ES-I3 (cell line): ENCODE data around the gene MATK.
"Not testable (repeated sequence)": the region's sequence is repeated elsewhere in the genome, so short reads cannot be mapped to it uniquely, and the experiment has no call there.

Experiments used
- H3K36me3 ChIP-seq: 2 replicates; pipeline ENCODE4 v1.6.1; 2013; ENCODE audit warnings: mild to moderate bottlenecking, low read length, control low read depth, moderate library complexity; ENCODE audit not compliant: insufficient read depth
- H3K4me1 ChIP-seq: 2 replicates; pipeline ENCODE4 v1.6.1; 2013; ENCODE audit warnings: mild to moderate bottlenecking, control low read depth, low read length; ENCODE audit not compliant: insufficient read depth
- H3K9ac ChIP-seq: 2 replicates; pipeline ENCODE4 v1.6.1; 2013; ENCODE audit warnings: low read depth, mild to moderate bottlenecking, low read length, moderate library complexity
- H3K9me3 ChIP-seq: 2 replicates; pipeline ENCODE4 v1.6.1; 2013; ENCODE audit warnings: mild to moderate bottlenecking, low read length, moderate library complexity; ENCODE audit not compliant: control insufficient read depth, insufficient read depth

Gene MATK

DNA sequence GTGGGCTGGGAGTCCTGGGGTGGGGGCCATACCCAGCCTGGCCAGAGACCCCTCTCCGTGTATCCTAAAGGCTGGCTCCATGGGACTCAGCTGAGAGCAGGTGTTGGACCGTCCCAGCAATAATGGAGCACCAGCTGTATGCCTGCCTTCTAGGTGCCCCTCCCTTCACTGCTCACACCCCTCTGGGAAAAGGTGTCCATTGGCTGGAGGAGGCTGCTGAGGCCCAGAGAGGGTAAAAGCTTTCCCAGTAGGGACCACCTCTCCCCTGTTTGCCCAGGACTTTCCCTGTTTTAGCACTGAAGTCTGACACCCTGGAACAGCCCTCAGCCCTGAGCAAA is 10.8 kb downstream of the MATK start:
- no peaks in the 10 kb centered on the region for H3K4me1 ChIP-seq
- H3K9ac ChIP-seq, result no peak overlapping the region
- H3K9me3 ChIP-seq, result no peaks in the 10 kb centered on the region
- H3K36me3 ChIP-seq, result no peaks in the 10 kb centered on the region

DNA sequence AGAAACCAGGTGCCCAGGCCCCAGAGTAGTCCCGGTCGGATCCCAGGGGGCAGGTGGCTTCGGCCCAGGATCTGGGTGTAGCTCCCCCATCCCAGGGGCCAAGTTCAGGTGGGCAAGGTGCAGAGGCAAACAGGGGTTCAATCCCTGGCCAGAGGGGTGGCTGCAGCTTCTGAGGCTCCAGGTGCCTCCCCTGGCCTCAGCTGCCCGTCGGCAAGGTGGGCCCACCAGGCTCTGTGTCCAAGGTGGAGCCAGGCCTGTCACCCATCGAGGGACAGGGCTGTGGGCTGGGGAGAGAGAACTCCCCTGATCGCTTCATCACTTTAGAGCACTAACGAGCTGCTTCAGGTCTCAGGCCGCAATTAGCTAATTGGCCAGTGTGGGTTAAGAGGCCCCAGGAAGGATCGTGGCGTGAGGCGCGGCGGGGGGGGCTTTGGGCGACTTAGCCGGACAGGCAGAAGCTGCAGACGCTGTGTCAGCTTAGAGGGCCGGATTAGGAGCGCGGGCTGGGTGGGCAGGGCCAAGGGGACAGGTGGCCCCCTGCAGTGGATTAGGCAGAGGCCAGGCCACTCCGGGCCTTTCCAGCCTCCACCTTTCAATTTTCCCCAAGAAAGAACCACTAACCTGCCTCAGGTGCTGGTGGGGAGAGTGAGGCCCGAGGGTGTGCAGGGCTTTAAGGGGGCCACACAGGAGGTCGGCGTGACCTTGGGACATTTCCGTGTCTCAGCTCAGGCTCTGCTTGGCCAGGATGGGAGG is 11.4 kb downstream of the MATK start:
- Histone ChIP-seq H3K9me3 (no peaks in the 10 kb centered on the region), H3K36me3 (no peaks in the 10 kb centered on the region), H3K9ac (no peak overlapping the region), H3K4me1 (no peaks in the 10 kb centered on the region)

DNA sequence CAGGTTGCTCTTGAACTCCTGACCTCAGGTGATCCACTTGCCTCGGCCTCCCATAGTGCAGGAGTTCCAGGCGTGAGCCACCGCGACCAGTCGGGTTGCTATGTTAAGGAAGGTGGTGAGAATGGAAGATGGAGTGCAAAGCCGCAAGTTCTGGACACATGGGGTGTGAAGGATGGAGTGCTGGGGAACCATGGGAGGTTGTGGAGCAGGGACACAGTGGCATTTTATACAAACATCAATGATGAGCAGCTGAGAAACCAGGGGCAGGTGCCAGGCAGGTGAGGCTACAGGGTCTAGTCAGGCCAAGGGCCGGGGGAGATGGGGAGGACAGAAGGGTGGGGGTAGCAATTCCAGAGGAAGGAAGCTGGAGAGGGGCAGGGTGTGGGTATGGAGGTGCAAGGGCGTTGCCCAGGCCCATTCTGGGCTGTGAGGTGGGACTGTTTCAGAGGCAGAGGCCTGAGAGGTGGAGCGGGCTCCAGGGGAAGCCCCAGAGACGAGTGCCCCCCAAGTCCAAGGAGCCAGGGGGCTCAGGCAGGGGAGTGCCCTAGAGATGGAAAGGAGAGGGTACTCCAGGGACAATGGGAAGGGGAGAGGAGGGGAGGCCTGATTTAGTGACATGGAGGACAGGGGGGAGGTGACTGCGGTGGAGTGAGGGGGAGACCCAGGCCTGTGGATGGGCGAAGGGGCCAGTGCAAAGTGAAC is 12.2 kb downstream of the MATK start:
- Histone ChIP-seq H3K4me1 (no peaks in the 10 kb centered on the region), H3K9ac (no peak overlapping the region), H3K36me3 (no peaks in the 10 kb centered on the region), H3K9me3 (no peaks in the 10 kb centered on the region)

DNA sequence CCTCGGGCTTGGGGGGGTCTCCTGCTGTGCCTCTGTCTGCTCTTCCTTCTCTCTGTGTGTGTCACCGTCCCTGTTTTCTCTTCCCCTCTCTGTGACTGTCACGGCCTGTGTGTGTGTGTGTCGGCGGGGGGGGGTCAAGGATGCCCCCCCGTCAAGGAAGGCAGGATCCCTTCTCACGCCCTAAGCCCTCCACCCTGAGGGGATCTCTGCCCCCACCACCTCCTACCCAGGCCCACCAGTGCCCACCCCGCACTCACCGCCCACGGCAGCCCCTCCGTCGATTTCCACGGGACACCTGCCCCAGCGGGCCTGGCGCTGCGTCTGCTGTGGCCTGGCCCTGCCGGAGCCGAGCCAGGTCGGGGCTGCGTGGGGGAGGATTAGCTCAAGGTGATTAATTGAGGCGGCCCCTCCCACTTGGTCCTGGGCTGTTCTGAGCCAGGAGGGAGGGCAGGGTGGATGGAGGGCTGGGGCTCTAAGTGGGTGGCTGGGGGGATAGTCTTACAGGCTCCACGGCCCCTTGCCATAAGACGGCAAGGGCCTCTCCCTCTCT is 14.2 kb downstream of the MATK start, which contains the start of gene RAX2:
RAX2 (minus strand) TSS at position 323 of the 550 bp plus-strand sequence. CDS start 486 bp downstream, outside the sequence.
- Histone ChIP-seq H3K4me1 (no peaks in the 10 kb centered on the region), H3K9me3 (no peaks in the 10 kb centered on the region), H3K9ac (no peak within 1 kb of the TSS), H3K36me3 (no peaks in the 10 kb centered on the region)

DNA sequence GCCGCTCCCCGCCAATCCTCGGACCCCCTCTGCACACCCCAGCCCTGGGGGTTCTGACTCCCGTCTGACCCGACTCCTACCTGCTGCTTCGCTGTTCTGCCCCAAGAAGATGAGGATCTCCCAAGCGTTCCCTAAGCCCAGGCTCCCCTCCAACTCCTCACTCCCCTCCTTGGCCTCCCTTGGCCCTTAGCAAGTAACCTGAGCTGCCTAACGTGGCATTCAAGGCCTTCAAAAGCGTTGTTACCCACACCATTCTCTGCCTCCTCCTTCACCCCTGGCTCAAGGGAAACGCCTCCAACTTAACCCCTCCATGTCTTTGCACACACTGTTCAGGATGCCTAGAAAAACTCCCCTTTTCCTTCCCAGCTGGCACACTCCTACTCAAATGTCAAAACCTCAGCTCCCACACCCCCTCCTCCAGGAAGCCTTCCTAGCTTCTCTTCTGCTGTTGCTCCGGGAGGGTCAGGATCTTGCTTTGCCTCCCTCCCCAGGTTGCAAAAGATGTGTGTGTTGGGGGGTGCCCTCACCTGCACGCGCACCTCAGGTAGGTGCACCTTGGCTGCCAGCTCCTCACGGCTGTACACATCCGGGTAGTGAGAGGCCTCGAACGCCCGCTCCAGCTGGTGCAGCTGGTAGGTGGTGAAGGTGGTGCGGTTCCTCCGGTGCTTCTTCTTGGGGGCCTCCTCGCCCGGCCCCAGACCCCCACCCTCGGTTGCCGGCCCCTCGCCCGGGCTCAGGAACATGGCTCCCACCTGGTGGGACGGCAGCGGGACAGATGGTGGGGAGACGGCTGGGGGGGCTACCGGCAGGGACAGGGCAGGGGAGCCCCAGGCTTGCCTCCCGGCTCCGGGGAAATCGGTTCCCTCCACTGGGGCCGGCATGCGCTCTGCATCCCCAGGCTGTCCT is 14.9 kb downstream of the MATK start:
- Histone ChIP-seq H3K36me3 (no peaks in the 10 kb centered on the region), H3K9ac (no peak overlapping the region), H3K4me1 (no peaks in the 10 kb centered on the region), H3K9me3 (no peaks in the 10 kb centered on the region)

DNA sequence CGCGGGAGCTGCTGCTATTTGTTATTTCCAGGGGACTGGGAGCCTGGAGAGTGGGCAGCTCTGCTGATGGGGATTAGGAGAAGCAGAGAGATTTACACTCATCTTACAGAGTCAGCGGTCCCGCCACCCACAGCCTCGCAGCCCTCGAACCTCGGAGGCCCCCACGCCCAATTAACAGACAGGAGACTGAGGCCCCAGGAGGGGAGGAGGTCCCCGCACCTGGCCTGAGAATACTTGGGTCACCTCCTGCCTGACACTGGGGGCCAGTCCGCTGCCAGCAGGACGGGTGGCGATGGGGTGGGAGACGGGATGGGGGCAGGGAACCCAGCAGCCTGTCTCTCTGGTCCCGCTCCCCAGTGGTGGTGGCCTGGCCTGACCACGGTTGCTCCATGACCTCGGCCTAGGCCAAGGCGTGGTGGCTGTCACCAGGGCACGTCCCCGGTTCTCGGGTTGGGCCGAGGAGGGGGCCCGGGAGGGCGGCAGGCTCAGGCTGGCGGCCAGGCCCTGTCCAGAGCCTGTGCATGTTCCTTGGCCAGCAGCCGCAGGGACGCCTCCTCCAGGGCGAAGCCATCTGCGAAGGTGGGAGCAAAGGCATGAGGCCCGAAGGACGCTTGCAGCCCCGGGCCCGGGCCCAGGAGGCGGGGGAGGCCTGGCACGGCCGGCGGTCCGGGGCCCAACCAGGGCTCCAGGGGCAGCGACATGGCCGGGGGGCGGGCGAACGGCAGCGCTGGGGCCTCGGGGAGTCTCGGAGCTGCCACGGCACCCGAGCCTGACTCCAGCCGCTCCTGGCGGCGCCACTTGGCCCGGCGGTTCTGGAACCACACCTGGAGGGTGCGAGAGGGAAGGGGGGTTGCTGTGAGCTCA is 15.8 kb downstream of the MATK start:
- H3K9me3 ChIP-seq, result no peaks in the 10 kb centered on the region
- H3K36me3 ChIP-seq, result no peaks in the 10 kb centered on the region
- H3K4me1 ChIP-seq, result no peaks in the 10 kb centered on the region
- H3K9ac ChIP-seq, result no peak overlapping the region

DNA sequence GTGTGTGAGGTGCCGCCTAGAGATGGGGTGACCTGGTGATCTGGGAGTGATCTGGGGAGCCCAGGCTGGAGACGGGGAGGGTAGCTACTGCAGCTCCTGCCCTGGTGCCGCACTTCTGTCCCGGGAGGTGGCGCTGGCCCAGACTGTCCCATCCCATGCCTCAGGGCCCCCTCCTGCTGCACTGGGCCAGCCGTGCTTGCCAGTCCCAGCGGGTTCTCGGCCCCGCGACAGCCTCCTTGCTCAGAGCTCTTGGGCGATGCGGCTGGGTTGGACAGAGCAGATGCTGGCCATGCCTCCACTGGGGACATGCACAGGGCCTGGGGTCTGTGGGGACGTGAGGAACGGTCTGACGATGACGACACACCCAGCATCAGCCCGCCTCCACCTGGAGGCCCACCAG is 16.7 kb downstream of the MATK start:
- no peaks in the 10 kb centered on the region for H3K9me3 ChIP-seq
- no peaks in the 10 kb centered on the region for H3K36me3 ChIP-seq
- H3K9ac ChIP-seq, result no peak overlapping the region
- H3K4me1 ChIP-seq, result no peaks in the 10 kb centered on the region

DNA sequence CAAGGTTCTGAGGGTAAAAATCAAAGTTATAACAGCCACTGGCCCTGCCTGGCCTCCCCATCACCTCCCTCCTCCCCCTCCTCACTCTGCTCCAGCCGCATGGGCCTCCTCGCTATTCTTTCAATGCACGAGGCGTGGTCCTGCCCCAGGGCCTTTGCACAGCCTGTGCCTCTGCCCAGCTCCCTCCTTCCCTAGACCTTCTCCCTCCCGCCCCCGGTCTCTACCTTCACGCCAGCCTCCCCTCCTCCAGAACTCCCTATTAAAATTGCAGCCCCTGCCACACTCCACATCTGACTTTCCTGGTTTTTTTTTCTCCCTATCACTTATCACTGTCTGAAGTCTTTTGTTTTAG is 17.5 kb downstream of the MATK start:
- H3K36me3 ChIP-seq, result no peaks in the 10 kb centered on the region
- H3K9ac ChIP-seq, result no peak overlapping the region
- no peaks in the 10 kb centered on the region for H3K9me3 ChIP-seq
- no peaks in the 10 kb centered on the region for H3K4me1 ChIP-seq

DNA sequence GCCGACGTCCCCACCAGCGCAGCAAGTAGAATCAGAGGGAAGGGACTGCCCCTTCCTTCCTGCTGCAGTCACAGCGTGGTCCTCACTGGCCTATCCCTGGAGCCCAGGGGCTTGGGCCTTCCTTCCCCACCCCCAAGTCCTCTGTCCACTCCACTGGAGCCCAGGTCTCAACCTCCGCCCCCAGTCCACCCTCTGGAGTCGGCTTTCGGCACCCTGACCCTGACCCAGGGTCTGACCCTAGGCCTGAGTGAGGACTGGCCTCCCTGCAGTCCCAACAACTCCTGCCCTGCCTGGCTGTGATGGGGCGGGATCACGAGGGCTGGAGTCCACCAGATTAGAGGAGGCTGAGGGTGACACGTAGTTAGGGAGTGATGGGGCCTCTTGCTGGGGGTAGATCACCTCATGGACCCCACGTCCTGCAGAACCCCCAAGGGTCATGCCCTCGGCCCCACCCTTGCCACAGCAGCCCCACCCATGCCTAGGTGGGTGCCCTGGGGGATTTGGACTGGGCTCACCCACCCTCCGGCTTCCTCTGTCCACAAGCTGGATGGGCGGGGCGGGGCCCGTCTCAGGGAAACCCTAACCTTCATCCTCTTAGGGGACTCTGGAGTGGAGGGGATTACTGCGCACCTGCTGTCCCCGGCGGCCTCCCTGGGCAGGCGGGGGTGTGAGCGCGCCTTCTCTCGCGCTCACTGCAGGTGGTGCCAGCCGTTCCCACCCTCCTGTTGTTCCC is 18.0 kb downstream of the MATK start:
- Histone ChIP-seq H3K4me1 (no peaks in the 10 kb centered on the region), H3K9ac (no peak overlapping the region), H3K9me3 (no peaks in the 10 kb centered on the region), H3K36me3 (no peaks in the 10 kb centered on the region)

DNA sequence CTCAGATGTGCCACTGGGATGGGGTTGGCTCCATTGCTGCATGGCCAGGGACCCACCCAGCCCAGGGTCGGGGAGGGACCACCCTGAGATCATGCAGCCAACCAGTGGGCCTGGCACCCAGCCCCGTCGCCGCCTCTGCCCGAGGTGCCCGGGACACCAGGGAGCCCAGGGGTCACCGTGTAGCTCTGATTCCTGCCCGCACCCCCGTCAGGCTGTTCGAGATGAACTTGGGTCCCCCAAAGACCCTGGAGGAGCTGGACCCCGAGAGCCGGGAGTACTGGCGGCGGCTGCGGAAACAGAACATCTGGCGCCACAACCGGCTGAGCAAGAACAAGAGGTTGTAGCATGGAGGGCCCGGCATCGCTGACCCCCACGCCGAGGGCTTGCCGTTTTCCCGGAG is 19.1 kb downstream of the MATK start:
- Histone ChIP-seq H3K36me3 (no peaks in the 10 kb centered on the region), H3K4me1 (no peaks in the 10 kb centered on the region), H3K9ac (no peak overlapping the region), H3K9me3 (no peaks in the 10 kb centered on the region)

DNA sequence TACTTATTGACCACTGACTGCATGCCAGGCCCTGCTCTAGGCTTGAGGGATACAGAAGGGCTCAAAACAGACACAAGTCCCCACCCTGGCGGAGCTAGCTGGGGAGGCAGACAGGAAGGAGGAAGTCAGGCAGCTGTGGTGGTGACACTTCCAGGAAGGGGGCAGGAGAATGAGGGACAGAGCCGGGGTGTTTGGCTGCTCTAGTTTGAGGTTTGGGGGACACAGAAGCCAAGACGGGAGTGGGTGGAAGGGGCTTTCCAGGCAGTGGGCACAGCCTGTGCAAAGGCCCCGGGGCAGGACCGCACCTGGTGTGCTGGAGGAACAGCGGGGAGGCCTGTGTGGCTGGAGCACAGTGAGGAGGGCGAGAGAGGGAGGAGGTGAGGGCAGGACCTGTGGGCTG is 19.7 kb downstream of the MATK start:
- Histone ChIP-seq H3K9ac (no peak overlapping the region), H3K36me3 (no peaks in the 10 kb centered on the region), H3K4me1 (no peaks in the 10 kb centered on the region), H3K9me3 (no peaks in the 10 kb centered on the region)

DNA sequence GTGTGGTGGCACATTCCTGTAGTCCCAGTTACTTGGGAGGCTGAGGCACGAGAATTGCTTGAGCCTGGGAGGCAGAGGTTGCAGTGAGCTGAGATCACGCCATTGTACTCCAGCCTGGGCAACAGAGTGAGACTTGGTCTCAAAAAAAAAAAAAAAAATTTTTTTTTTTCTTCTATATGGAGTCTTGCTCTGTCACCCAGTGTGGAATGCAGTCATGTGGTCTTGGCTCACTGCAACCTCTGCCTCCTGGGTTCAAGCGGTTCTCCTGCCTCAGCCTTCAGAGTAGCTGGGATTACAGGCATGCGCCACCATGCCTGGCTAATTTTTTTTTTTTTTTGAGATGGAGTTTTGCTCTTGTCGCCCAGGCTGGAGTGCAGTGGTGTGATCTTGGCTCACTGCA is 20.4 kb downstream of the MATK start:
- not testable (repeated sequence) for H3K9ac ChIP-seq, H3K9me3 ChIP-seq, H3K36me3 ChIP-seq, H3K4me1 ChIP-seq

DNA sequence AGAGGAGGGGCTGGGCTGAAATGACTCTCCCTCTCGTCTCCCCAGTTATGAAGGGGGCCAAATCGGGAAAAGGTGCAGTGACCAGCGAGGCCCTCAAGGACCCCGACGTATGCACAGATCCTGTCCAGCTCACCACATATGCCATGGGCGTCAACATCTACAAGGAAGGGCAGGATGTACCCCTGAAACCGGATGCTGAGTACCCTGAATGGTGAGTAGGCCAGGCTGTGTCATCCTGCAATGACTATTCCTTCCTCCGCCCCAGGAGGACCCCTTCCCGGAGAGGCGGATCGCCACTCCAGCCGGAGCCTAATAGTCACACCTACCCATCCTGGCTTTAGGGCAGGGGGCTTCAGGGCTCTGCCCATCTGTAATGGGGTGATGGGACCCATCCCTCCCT is 21.1 kb downstream of the MATK start:
- no peaks in the 10 kb centered on the region for H3K4me1 ChIP-seq
- H3K9ac ChIP-seq, result no peak overlapping the region
- H3K9me3 ChIP-seq, result no peaks in the 10 kb centered on the region
- H3K36me3 ChIP-seq, result no peaks in the 10 kb centered on the region
